Activated naive CD4-positive, alpha-beta T cell treated with anti-CD3 and anti-CD28 coated beads, Interleukin-2, amount 50 U/mL, for 24 hours (primary cell): ENCODE results near the gene GPC5.

Source experiments
- H3K27ac Mint-ChIP-seq: one replicate; pipeline ENCODE4 v1.8.0; 2021; ENCODE audit warnings: mild to moderate bottlenecking, mixed read lengths
- H3K27me3 Mint-ChIP-seq: one replicate; pipeline ENCODE4 v1.8.0; 2021; ENCODE audit warnings: mixed read lengths
- H3K36me3 Mint-ChIP-seq: one replicate; pipeline ENCODE4 v1.8.0; 2021; ENCODE audit warnings: mixed read lengths
- H3K4me1 Mint-ChIP-seq: one replicate; pipeline ENCODE4 v1.8.0; 2021; ENCODE audit warnings: mixed read lengths
- H3K4me3 Mint-ChIP-seq: one replicate; pipeline ENCODE4 v1.8.0; 2021; ENCODE audit warnings: mild to moderate bottlenecking, mixed read lengths
- H3K9me3 Mint-ChIP-seq: one replicate; pipeline ENCODE4 v1.8.0; 2021; ENCODE audit warnings: mixed read lengths

The GPC5 gene

DNA sequence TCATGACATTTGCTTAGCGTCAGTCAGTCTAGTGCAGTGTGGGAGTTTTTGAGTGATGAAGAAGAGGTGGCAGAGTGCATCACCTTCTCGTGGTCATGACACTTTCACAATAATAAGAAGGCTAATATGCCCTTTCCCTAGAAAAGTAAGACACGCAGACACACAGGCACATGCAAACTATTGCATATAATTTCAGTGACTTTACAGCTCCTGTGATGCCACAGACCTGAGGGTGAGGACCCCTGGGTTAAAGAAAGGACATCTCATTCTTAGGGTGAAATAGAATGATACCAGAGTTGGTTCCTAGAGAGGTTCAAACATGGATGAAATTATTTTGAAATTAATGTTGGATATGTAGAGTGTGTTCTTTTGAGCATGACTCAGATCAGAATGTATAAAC is 300.3 kb downstream of the GPC5 start:
- Mint-ChIP-seq H3K9me3 (no peaks in the 10 kb centered on the region), H3K27ac (no peak overlapping the region), H3K27me3 (no peaks in the 10 kb centered on the region), H3K4me1 (no peaks in the 10 kb centered on the region), H3K4me3 (no peak overlapping the region), H3K36me3 (no peaks in the 10 kb centered on the region)

GRCh38 chr13:91699863-91700262 is 301.4 kb downstream of the GPC5 start:
- Mint-ChIP-seq H3K4me1 (no peaks in the 10 kb centered on the region), H3K9me3 (no peaks in the 10 kb centered on the region), H3K27ac (no peak overlapping the region), H3K27me3 (no peaks in the 10 kb centered on the region), H3K36me3 (no peaks in the 10 kb centered on the region), H3K4me3 (no peak overlapping the region)

- H3K4me3 Mint-ChIP-seq = no peak overlapping the region
- no peak overlapping the region for H3K27ac Mint-ChIP-seq
- no peaks in the 10 kb centered on the region for H3K4me1 Mint-ChIP-seq
- H3K36me3 Mint-ChIP-seq = no peaks in the 10 kb centered on the region
- no peaks in the 10 kb centered on the region for H3K9me3 Mint-ChIP-seq
- H3K27me3 Mint-ChIP-seq = no peaks in the 10 kb centered on the region
These were observed 303.6 kb downstream of the GPC5 start for GRCh38 chr13:91701975-91702374.

DNA sequence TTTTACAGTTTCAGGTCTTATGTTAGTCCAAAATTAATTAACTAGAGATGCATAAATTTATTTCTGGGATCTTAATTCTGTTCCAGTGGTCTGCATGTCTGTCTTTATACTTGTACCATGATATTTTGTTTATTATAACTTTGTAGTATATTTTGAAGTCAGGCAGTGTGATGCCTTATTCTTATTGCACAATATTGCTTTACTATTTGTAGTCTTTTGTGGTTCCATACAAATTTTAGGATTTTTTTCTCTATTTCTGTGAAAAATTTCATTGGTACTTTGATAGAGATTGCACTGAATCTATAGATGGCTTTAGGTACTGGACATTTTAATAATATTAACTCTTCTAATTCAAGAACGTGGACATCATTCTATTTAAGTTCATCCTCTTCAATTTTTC is 304.0 kb downstream of the GPC5 start:
- H3K27me3 Mint-ChIP-seq = no peaks in the 10 kb centered on the region
- H3K36me3 Mint-ChIP-seq = no peaks in the 10 kb centered on the region

DNA sequence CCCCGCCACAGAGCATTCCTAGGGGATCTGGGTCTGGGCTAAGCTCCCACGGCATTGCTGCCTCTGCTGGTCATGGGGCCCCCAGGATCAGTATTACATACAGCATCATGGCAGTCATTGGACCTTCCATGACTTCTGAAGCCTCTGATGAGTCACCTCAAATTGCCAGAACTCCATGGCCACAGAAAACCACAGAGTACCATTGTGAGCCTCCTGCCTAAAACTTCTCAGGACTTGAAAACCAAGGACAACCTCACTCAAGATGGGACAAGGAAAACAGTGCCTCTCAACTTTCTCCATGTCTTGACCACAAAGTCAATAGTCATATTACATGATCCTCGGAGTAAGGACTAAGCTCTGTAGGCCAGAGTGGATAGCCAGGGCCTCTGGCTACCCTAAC is 306.0 kb downstream of the GPC5 start:
- H3K4me1 Mint-ChIP-seq = no peaks in the 10 kb centered on the region
- no peaks in the 10 kb centered on the region for H3K36me3 Mint-ChIP-seq
- no peaks in the 10 kb centered on the region for H3K27me3 Mint-ChIP-seq
- H3K9me3 Mint-ChIP-seq = no peaks in the 10 kb centered on the region
- H3K27ac Mint-ChIP-seq = no peak overlapping the region
- H3K4me3 Mint-ChIP-seq = no peak overlapping the region

More for the DNA sequence above, 304.0 kb downstream of the GPC5 start:
- no peak overlapping the region for H3K27ac Mint-ChIP-seq
- no peaks in the 10 kb centered on the region for H3K4me1 Mint-ChIP-seq
- H3K9me3 Mint-ChIP-seq = no peaks in the 10 kb centered on the region
- no peak overlapping the region for H3K4me3 Mint-ChIP-seq

DNA sequence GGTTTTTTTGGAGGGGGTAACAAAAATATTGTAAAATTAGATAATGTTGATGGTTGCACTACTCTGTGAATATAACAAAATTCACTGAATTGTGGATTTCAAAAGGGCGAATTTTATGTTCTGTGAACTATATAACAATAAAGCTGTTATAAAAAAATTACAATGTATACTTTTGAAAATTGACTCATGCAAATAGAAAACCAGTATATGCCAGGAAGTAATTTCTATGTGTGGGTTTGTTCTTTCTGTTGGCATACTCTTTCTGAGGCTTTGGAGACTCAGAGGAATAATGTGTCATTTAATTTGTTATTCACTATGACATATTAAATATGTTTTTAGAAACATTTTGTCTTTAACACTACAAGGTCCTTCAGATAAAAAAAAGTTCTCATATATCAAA is 310.1 kb downstream of the GPC5 start:
- no peak overlapping the region for H3K27ac Mint-ChIP-seq
- H3K36me3 Mint-ChIP-seq = no peaks in the 10 kb centered on the region
- no peaks in the 10 kb centered on the region for H3K9me3 Mint-ChIP-seq
- no peaks in the 10 kb centered on the region for H3K4me1 Mint-ChIP-seq
- H3K4me3 Mint-ChIP-seq = no peak overlapping the region
- H3K27me3 Mint-ChIP-seq = no peaks in the 10 kb centered on the region

DNA sequence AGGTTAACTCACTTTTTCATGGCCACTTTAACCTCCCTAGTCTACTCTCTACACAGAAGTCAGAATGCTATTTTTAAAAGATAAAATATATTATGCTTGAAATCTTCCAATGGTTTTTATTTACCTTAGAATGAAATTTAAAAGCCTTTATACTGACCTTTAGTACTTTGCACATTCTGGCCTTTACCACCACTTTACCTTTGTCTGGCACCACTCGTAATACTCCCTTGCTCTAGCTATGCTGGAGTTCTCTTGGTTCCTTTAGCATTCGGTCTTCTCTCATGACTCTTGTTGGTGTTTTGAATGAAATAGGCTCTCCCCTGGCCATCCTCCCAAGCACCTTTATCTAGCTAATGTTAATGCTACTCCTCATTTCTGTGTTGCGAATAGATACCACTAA is 310.8 kb downstream of the GPC5 start:
- Mint-ChIP-seq H3K27ac (no peak overlapping the region), H3K27me3 (no peaks in the 10 kb centered on the region), H3K36me3 (no peaks in the 10 kb centered on the region), H3K9me3 (no peaks in the 10 kb centered on the region), H3K4me1 (no peaks in the 10 kb centered on the region), H3K4me3 (no peak overlapping the region)

- Mint-ChIP-seq H3K36me3 (no peaks in the 10 kb centered on the region), H3K9me3 (no peaks in the 10 kb centered on the region), H3K4me1 (no peaks in the 10 kb centered on the region), H3K4me3 (no peak overlapping the region), H3K27me3 (no peaks in the 10 kb centered on the region), H3K27ac (no peak overlapping the region)
These were observed 312.3 kb downstream of the GPC5 start for GRCh38 chr13:91710733-91711132.

DNA sequence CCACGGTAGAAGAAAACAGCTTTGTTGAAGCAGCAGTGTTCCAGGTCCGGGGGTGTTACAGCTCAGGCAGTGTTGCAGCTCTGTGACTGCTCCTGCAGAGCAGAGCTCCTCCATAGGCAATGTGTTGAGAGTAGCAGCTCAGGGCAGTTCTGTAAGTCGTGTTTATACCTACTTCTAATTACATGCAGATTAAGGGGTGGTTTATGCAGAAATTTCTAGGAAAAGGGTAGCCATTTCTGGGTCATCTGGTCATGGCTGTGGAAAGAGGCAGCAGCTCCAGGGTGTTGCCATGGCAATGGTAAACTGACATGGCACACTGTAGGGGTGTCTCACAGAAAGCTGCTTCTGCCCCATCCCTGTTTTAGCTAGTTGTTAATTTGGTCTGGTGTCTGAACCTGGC is 316.4 kb downstream of the GPC5 start:
- H3K9me3 Mint-ChIP-seq = no peaks in the 10 kb centered on the region
- no peak overlapping the region for H3K4me3 Mint-ChIP-seq
- no peak overlapping the region for H3K27ac Mint-ChIP-seq
- peaks cover 1% of the 10 kb centered on the region for H3K27me3 Mint-ChIP-seq
- H3K36me3 Mint-ChIP-seq = no peaks in the 10 kb centered on the region
- H3K4me1 Mint-ChIP-seq = no peaks in the 10 kb centered on the region

DNA sequence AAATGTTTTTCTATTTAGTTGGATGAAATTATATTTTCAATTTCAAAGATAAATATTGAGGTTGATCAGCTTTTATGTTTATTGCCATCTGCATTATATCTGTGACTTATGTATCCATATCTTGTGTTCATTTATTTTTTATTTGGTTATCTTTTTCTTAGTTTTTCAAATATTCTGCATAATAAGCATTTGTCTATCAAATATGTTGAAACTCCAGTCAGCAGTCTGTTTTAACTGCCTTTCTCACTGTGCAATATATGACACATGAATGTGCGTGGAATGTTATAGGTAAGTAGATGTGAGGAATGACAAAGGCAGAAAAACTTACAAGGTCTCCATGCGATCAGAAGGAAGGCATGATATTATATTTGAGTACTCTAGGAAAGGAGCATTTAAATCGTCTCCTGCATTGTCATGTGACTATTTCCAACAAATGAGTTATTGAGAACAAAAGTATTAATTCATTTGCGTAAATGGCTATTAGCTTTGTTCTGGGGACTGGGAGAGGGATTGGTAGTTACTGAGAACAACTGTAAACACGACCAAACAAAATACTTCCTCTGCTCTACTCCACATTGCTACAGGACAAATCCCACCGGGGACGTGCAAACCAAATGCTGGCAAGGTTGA is 318.1 kb downstream of the GPC5 start:
- H3K4me3 Mint-ChIP-seq = no peak overlapping the region
- H3K36me3 Mint-ChIP-seq = no peaks in the 10 kb centered on the region
- no peak overlapping the region for H3K27ac Mint-ChIP-seq
- no peaks in the 10 kb centered on the region for H3K9me3 Mint-ChIP-seq
- no peaks in the 10 kb centered on the region for H3K4me1 Mint-ChIP-seq
- H3K27me3 Mint-ChIP-seq = peaks cover 1% of the 10 kb centered on the region

DNA sequence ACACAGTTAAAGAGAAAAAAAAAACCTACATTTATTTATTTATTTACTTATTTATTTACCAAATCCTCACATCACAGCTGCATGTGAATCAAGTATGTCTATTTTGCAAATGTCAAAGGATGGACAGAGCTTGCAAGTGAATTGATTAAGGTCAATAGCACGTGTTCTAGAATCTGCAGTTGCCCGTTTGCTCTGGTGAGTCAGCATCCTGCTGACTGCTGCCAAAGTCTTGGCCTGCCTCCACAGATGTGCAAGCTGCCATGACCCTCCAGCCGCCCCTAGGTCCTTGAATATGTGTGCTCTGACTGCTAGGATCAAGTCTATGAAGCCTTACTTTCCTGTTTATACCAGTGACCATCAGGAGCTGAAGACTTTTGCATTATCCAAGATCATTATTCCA is 320.6 kb downstream of the GPC5 start:
- H3K27ac Mint-ChIP-seq = no peak overlapping the region
- H3K4me1 Mint-ChIP-seq = no peaks in the 10 kb centered on the region
- no peaks in the 10 kb centered on the region for H3K36me3 Mint-ChIP-seq
- peaks cover 1% of the 10 kb centered on the region for H3K27me3 Mint-ChIP-seq
- no peak overlapping the region for H3K4me3 Mint-ChIP-seq
- H3K9me3 Mint-ChIP-seq = no peaks in the 10 kb centered on the region

GRCh38 chr13:91721413-91721812 is 323.0 kb downstream of the GPC5 start:
- peaks cover 1% of the 10 kb centered on the region for H3K27me3 Mint-ChIP-seq
- H3K27ac Mint-ChIP-seq = no peak overlapping the region
- H3K4me1 Mint-ChIP-seq = no peaks in the 10 kb centered on the region
- no peaks in the 10 kb centered on the region for H3K9me3 Mint-ChIP-seq
- H3K36me3 Mint-ChIP-seq = no peaks in the 10 kb centered on the region
- no peak overlapping the region for H3K4me3 Mint-ChIP-seq

DNA sequence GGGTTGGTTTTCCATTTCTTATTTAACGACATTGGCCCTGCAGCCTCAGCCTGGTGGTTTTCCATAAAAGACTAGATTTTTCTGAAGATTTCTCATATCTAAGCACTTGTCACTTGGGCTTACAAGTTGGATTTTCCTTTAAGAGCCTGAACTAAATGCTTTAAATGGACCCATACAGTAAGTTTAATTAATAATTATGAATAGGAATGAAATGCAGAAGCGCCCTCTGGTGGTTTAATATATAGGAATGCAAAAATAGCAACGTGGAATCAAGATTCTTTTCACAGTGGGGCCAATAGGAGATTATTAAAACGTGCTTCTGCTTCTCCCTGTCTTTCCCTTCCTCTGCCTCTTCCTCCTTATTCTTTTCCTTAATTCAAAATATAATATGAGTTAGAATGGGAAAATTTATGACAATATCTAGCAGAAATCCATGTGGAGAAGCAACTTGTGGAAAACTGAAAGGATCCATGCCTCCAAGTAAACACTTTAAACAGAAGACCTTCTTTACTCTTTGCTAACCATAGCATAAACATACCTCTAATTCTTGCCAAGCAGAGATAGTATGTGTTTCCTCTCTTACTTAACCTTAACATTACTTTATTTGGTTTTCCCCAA is 324.0 kb downstream of the GPC5 start:
- H3K9me3 Mint-ChIP-seq = no peaks in the 10 kb centered on the region
- no peaks in the 10 kb centered on the region for H3K4me1 Mint-ChIP-seq
- H3K27me3 Mint-ChIP-seq = peaks cover 1% of the 10 kb centered on the region
- H3K4me3 Mint-ChIP-seq = no peak overlapping the region
- H3K27ac Mint-ChIP-seq = no peak overlapping the region
- no peaks in the 10 kb centered on the region for H3K36me3 Mint-ChIP-seq

DNA sequence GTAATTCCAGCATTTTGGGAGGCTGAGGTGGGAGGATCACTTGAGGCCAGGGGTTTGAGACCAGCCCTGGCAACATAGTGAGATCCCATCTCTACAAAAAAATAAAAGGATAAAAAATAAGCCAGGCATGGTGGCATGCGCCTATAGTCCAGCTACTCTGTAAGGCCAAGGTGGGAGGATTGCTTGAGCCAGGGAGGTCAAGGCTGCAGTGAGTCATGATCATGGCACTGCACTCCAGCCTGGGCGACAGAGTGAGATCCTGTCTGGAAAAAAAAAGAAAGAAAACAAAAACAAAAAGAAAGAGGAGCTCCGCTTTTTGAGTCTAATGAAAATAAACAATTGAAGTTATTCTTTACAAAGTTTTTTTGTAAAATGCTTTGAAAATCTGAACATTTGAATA is 326.2 kb downstream of the GPC5 start:
- no peaks in the 10 kb centered on the region for H3K4me1 Mint-ChIP-seq
- H3K36me3 Mint-ChIP-seq = no peaks in the 10 kb centered on the region

DNA sequence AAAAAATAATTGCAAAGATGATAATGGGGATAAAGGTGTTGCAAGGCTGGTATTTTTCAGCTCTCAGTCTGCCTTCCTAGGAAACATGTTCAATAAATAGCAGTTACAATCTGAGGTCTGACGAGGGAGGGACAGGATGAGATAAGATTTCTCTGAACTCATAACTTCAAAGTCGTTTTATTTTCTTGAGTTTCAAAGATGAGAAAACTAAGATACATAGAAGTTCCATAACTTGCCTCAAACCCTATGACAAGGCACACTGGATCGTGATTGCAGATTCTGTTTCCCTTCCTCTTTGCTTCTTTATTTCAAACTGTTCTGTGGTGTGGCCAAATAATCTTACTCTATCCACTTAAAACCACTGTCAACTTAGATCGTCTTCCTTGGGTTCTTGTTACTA is 327.2 kb downstream of the GPC5 start:
- Mint-ChIP-seq H3K36me3 (no peaks in the 10 kb centered on the region), H3K27me3 (no peaks in the 10 kb centered on the region), H3K4me3 (no peak overlapping the region), H3K9me3 (no peaks in the 10 kb centered on the region), H3K4me1 (no peaks in the 10 kb centered on the region), H3K27ac (no peak overlapping the region)

More for the DNA sequence above, 326.2 kb downstream of the GPC5 start:
- Mint-ChIP-seq H3K27me3 (no peaks in the 10 kb centered on the region), H3K27ac (no peak overlapping the region), H3K9me3 (no peaks in the 10 kb centered on the region), H3K4me3 (no peak overlapping the region)

- Mint-ChIP-seq H3K27me3 (no peaks in the 10 kb centered on the region), H3K36me3 (no peaks in the 10 kb centered on the region), H3K4me1 (no peaks in the 10 kb centered on the region), H3K9me3 (no peaks in the 10 kb centered on the region), H3K4me3 (no peak overlapping the region), H3K27ac (no peak overlapping the region)
These were observed 328.2 kb downstream of the GPC5 start for GRCh38 chr13:91726671-91727070.

- Mint-ChIP-seq H3K36me3 (no peaks in the 10 kb centered on the region), H3K9me3 (no peaks in the 10 kb centered on the region), H3K4me1 (no peaks in the 10 kb centered on the region), H3K27me3 (peaks cover 3% of the 10 kb centered on the region), H3K4me3 (no peak overlapping the region), H3K27ac (no peak overlapping the region)
These were observed 331.4 kb downstream of the GPC5 start for GRCh38 chr13:91729859-91730258.
